Hematopoietic multipotent progenitor cell (in vitro differentiated cells): ENCODE data around the gene VAMP5. TPM values are rescaled to one million over a fixed set of nuclear protein-coding genes. Genes with fewer than 3 reads are reported as not detected.

Source experiments
- DNase-seq, 3 donors: peaks; one replicate each; pipeline ENCODE4 v3.0.0-alpha.2; 2011 to 2015; ENCODE audit warnings: low read depth in 2 of 3, low spot score in 2 of 3
- small RNA-seq: library from RNA; depleted of rRNA; stranded (forward); fragments of <200 nt; gene quantifications from one replicate; pipeline ENCODE3, GENCODE V24; 2012
- total RNA-seq: library from RNA; depleted of rRNA; stranded (reverse); fragments of >200 nt; gene quantifications from one replicate; pipeline ENCODE4 v1.2.3, GENCODE V29; 2012

Gene VAMP5
- total RNA-seq, 1 donor = 38.0 TPM

DNA sequence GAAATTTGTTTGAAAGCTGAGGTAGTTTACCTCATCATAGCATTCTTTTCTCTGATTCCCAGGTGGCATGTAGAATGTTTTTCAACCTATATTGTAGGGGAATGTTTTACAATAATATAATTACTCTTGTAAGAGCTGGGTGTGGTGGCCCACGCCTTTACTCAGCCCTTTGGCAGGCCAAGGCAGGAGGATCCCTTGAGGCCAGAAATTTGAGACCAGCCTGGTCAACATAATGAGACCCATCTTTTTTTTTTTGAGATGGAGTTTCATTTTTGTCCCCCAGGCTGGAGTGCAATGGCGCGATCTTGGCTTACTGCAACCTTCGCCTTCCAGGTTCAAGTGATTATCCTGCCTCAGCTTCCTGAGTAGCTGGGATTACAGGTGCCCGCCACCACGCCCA lies 35.4 kb downstream of the VAMP5 start:
- DNase-seq = no peak

DNA sequence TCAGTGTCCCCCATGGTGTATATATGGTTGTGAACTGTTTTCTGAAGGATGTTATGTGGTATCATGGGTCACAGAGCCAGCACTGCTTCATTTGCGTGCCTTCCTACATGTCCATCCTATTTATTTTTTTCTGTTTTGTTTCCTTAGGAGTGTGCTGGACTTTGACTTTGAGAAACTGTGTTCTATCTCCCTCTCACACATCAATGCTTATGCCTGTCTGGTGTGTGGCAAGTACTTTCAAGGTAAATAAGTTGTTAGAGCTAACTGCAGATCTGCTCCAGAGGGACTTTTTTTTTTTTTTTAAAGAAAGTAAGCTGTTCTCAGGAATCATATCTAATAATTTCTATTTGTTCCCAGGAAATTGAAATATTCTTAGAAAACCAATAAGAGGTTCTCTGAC lies 37.1 kb downstream of the VAMP5 start:
- no peak for DNase-seq

DNA sequence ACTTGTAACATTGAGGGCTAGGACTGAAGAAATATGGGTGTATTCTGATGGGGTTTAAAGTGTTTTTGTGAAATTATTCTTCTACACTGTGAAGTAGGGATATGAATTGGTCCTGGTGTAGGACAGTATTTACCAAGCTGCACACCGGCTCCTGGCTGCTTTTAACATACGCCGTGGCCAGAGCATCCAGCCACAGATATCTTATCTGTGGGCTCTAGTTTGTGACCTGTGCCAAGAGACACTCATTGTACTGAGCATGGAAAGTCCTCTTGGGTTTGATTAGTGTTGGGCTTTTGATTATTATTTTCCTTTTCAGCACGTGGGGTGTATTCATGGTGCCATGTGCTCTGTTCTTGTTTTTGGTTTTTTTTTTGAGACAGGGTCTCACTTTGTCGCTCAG lies 39.8 kb downstream of the VAMP5 start:
- DNase-seq = no peak

DNA sequence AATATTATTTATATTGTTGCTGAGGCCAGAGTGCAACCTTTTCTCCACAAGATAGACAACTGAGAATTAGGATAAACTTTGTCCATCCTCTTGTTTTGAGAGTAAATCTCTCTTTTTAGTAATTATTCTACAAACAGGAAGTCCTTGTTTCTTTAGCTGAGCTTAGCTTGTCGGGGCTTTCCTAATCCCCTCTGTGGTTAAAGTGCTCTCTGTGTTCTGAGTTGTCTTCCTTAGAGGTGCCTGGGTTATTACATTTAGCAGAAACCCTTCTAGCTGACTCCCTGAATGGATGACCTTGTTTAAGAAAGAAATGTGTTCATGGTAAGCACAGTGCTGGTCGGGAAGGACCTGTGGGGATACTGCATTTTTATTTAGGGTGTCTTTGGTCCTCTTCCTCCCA lies 44.4 kb downstream of the VAMP5 start:
- no peak for DNase-seq

DNA sequence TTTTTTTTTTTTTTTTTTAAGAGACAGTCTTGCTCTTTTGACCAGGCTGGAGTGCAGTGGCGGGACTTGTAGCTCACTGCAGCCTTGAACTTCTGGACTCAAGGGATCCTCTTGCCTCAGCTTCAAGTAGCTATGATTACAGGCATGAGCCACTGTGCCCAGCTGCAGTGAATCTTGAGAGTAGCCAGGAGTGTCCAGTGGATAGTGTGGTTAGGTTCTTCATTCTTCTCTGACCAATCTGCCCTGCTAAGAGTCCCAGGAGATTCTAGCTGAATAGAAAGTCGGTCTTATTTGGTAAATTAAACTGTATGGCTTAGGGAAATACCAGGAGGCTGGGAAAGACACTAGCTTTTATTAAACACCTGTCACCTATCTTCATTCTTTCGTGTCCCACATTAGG lies 47.1 kb downstream of the VAMP5 start:
- DNase-seq = no peak

DNA sequence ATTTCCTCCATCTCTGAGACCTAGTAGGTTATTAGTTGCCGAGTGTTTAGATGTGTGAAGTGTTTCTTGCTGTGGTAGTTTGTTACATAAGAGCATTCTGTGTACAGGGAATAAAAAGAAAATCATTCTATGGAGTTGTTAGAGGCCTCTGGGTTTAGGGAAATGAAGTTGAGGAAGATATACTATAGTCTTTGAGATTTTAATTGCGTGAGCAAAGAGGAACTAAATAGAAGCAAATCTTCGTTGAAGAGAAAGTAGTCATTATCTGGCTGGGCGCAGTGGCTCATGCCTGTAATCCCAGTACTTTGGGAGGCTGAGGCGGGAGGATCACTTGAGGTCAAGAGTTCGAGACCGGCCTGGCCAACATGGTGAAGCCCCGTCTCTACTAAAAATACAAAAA lies 50.8 kb downstream of the VAMP5 start:
- DNase-seq = no peak

DNA sequence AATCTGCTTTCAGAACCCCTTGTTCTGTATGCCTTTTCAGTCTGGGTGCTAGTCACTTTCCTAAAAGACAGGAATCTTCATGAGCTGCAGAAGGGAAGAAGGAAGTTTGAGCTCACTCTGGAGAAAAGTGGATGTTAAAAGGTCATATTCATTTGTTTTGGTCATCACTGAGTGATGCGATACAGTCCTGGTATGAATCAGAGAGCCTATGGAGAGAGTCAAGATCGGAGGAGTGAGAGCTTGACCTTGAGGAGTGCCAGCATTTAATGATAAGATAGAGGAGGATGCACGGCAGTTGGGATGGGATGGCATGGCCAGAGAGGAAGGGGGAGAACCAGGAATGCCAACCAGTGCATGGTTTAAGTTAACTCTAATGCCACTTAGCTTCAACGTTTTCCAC lies 51.4 kb downstream of the VAMP5 start:
- DNase-seq = no peak

DNA sequence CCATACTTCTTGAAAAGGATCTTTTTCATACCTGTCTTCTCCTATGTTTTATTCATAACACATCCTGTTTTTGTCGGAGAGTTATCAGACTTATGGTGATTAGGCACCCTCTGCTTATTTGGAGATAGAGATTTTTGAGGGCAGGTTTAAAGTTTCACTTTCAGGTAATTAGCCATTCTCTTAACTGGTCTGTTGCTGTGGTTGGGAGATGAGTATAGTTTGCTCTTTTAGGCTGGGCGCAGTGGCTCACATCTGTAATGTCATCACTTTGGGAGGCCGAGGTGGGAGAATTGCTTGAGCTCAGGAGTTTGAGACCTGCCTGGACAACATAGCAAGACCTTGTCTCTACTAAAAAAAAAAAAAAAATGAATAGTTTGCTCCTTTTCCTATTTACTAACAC lies 58.5 kb downstream of the VAMP5 start:
- no peak for DNase-seq

Small RNA genes lying within 50 kb of the gene (small RNA-seq; reads per million reads assigned to genes)
- not detected for gene RN7SL126P

Other genes with a start within 250 kb of the VAMP5 start
- 26.4 TPM for gene RETSAT, start 229.9 kb upstream of the VAMP5 start, total RNA-seq
- 10.5 TPM for gene ELMOD3, start 229.7 kb upstream of the VAMP5 start, total RNA-seq
- 122 TPM for gene CAPG, start 174.1 kb upstream of the VAMP5 start, total RNA-seq
- gene SH2D6, start 165.7 kb upstream of the VAMP5 start, total RNA-seq = not detected
- gene MAT2A, start 45.3 kb upstream of the VAMP5 start, total RNA-seq = 140 TPM
- 20.7 TPM for gene GGCX, start 22.9 kb upstream of the VAMP5 start, total RNA-seq
- gene VAMP8, start 6.8 kb upstream of the VAMP5 start, total RNA-seq = 96.1 TPM
- 145 TPM for gene RNF181, start 11.3 kb downstream of the VAMP5 start, total RNA-seq
- 21.5 TPM for gene TMEM150A, start 18.3 kb downstream of the VAMP5 start, total RNA-seq
- gene C2orf68, start 27.6 kb downstream of the VAMP5 start, total RNA-seq = 34.2 TPM
- 59.8 TPM for gene USP39, start 31.8 kb downstream of the VAMP5 start, total RNA-seq
- gene SFTPB, start 83.8 kb downstream of the VAMP5 start, total RNA-seq = not detected
- gene GNLY, start 109.9 kb downstream of the VAMP5 start, total RNA-seq = 0.27 TPM
- under 0.01 TPM for gene ATOH8, start 169.6 kb downstream of the VAMP5 start, total RNA-seq